HuH-7 (cell line): Measurements from ENCODE around the gene C1QTNF12.
"Not testable (repeated sequence)": the region's sequence is repeated elsewhere in the genome, so short reads cannot be mapped to it uniquely, and the experiment has no call there.

Source experiments
- DNase-seq: peaks from one replicate; pipeline ENCODE4 v3.0.0; 2011; ENCODE audit warnings: low spot score

The C1QTNF12 gene

DNA sequence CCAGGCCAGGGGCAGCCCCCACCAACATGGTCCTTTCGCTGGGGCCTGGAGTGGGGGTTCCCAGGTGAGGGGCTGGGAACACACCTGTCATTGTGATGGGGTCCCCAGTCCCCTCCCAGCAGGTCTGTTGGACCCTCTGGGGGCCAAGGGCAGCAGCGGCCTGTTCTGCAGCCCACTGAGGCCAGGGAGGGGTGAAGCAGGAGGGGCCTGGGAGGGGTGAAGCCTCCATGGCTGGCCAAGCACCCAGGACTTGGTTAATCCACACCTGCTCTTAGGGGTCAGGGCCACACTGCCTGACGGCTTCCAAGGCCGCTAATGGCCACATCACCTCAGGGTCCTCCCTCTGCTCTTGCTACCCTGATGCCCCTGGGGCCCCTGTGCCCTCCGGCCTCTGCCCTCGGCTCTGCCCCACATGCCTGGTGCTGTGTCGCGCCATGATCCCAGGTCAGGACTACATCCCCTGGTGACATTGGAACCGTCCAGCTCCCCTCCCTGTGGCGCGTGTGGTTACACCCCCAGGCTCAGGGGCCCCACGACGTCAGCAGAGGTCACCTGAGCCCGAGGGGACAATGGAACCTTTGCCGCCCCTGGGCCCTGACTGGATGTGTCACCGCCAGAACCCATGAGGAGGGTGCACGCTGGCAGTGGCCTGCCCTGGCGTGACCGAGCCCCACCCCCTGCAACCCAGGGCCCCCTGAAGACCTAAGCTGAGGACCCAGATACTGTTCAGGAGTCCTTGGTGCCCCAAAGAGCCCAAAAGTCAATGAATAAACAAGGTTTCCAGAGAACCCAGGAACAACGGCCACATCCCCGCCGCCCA lies 47.2 kb downstream of the C1QTNF12 start:
- DNase-seq, result no peak

DNA sequence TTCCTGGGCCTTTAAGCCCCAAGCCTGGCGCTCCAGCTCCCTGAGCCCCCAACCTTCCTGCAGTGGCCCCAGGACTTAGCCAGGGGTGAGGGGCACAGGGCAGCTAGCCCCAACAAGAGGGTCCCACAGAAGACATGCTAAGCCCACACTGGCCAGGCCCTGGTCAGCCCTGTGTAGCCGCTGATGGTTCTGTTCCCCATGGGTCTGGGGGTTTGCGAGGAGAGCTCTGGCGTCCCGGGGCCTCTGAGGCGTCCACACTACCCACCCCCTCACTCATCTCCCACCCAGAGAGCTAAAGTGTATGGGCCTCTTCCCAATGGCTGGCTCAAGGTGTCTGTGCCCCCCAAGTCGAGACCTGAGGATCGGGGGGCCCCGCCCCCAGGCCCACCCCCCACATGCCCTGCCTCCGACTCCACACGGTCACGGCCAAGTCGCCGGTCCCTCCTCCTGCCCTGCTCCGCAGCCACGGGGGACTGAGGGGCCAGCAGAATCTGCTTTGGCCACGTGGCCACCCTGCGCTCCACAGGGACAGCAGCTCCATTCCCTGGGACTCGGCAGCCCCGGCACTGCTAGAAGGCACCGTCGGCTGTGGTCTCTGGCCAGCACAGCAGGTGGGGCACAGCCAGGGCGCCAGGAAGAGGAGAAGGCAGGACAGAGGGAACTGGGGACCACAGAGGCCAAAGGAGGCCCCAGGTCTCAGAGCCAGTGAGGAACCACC lies 47.9 kb downstream of the C1QTNF12 start:
- DNase-seq, result no peak

DNA sequence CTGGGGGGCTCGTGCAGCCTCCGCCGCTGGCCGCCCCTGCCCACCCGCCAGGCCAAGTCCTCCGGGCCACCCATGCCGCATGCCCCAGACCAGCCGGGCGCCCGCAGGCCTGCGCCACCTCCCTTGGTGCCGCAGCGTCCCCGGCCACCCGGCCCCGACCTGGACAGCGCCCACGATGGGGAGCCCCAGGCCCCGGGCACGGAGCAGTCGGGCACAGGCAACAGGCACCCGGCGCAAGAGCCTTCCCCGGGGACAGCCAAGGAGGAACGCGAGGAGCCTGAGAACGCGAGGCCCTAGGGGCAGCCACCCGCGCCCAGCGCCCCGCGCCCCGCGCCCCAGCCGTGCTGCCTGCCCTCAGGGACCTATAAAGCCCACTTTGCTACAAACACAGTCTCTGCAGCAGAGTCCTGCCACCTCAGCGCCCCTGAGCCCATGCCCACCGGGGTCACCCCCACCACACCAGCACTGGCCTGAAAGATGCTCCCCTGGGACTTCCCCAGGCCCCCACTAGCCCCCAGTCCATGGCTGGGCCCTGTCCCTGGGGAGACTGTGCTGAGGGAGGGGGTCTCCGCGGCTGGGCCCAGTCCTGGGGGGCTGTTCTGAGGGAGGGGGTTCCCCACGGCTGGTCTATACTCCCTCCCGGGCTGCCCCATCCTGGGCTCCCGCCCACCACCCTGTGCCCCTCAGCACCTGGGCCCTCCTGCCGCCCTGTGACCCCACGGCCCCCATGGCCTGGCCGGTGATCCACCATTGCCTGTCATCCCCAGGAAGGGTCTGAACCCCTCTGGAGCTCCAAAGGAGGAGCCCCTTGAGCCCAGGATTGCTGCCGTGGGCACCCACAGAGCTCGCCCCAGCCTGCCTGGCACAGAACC lies 48.7 kb downstream of the C1QTNF12 start:
- no peak for DNase-seq

DNA sequence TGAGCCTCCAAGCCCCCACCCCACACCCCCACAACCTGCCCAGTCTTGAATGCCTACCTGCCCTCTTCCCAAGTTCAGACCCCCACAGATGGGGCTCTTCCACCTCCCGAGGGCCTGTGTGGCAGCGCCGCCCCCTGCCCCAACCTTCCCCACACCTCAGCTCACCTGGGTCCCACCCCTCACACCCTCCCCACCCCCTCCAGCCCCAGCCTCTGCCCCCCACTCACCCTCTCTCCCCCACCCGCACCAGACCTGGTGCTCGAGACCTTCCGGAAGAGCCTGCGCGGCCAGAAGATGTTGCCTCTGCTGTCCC lies 49.4 kb downstream of the C1QTNF12 start:
- no peak for DNase-seq

DNA sequence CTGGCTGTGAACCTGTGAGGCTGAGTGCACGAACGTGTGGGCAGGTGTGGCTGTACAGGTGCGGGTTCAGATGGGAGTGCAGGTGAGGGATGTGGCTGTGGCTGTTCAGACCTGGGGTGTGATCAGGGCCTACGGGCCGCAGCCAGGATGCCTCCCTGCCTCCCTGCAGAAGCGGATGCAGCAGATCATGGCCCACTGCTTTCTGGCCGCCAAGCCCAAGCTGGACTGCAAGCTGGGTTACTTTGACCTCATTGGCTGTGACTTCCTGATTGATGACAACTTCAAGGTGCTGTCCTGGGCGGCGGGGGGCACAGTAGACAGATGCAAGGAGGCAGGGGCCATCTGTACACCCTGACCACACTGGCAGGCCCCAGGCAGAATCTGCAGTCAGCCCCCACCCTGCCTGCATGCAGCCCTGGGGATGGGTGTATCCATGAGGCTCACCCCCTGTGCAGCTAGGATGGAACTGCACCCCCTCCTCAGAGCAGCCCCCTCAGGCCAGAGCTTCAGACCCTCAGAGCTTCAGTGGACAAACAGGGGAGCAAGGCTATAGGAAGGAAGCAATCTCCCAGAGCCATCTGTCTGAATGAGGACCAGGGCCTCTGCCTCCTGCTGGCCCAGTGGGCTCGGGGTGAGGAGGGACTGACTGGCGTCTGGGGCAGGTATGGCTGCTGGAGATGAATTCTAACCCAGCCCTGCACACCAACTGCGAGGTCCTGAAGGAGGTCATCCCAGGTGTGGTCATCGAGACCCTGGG lies 49.9 kb downstream of the C1QTNF12 start:
- no peak for DNase-seq

DNA sequence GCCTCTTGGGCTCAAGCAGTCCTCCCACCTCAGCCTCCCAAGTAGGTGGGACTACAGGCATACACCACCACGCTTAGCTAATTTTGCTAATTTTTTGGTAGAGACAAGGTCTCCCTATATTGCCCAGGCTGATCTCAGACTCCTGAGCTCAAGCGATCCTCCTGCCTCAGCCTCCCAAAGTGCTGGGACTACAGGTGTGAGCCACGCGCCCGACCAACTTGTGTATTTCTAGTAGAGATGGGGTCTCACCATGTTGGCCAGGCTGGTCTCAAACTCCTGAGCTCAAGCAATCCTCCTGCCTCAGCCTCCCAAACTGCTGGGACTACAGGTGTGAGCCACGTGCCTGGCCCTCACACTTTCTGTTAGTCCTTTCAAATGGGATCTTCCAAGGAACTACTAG lies 50.8 kb downstream of the C1QTNF12 start:
- not testable (repeated sequence) for DNase-seq

DNA sequence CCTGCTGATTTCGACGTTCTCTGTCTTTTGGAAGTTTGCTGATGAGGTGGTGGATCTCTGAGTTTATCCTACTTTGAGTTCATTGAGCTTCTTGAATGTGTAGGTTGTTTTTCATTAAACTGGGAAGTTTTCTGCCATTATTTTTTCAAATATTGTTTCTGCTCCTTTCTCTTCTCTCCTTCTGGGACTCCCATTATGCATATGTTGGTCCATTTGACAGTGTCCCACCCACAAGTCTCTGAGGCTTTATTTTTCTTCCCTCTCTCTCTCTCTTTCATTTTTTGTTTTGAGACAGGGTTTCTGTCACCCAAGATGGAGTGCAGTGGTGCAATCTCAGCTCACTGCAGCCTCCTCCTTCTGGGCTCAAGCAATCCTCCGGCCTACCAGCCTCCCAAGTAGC lies 51.8 kb downstream of the C1QTNF12 start:
- DNase-seq, result no peak
